ENCODE results near the gene FILIP1L. TPM values are rescaled to one million over a fixed set of nuclear protein-coding genes. Genes with fewer than 3 reads are reported as not detected.

The FILIP1L gene
- total RNA-seq, 1 donor from 2014 or later = 0.15 TPM

DNA sequence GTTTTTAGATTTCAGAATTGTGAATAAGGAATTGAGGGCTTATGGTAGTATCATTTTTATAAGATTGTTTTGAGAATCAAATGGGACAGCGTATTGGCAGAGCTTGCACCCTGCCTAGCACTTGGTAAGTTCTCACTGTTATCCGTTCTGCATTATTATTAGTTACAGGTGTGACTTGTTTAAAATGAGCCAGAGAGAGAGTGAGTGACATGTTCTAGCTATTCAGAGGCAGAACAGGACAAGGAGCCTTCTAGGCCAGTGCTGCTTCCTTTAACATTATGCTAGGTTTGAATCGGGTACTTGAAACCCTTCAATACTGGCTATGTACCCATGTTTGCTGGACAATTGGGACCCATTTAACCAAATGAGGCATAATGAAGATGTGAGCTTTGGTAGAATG, 133.7 kb downstream of the FILIP1L start:
- H3K27ac ChIP-seq = no peak overlapping the region
- no peak for TF ChIP-seq EZH2phosphoT487 (IDR thresholded peaks at IDR 0.05)
- TF ChIP-seq, protein P1, sequence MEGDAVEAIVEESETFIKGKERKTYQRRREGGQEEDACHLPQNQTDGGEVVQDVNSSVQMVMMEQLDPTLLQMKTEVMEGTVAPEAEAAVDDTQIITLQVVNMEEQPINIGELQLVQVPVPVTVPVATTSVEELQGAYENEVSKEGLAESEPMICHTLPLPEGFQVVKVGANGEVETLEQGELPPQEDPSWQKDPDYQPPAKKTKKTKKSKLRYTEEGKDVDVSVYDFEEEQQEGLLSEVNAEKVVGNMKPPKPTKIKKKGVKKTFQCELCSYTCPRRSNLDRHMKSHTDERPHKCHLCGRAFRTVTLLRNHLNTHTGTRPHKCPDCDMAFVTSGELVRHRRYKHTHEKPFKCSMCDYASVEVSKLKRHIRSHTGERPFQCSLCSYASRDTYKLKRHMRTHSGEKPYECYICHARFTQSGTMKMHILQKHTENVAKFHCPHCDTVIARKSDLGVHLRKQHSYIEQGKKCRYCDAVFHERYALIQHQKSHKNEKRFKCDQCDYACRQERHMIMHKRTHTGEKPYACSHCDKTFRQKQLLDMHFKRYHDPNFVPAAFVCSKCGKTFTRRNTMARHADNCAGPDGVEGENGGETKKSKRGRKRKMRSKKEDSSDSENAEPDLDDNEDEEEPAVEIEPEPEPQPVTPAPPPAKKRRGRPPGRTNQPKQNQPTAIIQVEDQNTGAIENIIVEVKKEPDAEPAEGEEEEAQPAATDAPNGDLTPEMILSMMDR (IDR thresholded peaks at IDR 0.05) = no peak
- TF ChIP-seq EZH2 (IDR thresholded peaks at IDR 0.05) = no peak
- H3K4me2 ChIP-seq = no peak overlapping the region
- no peaks in the 10 kb centered on the region for H3K9me3 ChIP-seq (ENCODE audit: low read depth)
- no peak for DNase-seq (ENCODE audit: low spot score)
- Mint-ChIP-seq H3K4me3 (no peak overlapping the region), H3K27me3 (ENCODE audit: insufficient read depth, low read depth) (no peaks in the 10 kb centered on the region), H3K36me3 (no peaks in the 10 kb centered on the region), H3K9me3 (peaks cover 5% of the 10 kb centered on the region), H3K27ac (no peak overlapping the region), H3K4me1 (no peaks in the 10 kb centered on the region)
- H3K79me2 ChIP-seq (ENCODE audit: low read depth) = no peaks in the 10 kb centered on the region
- H3F3A ChIP-seq (ENCODE audit: low read depth) = no peaks in the 10 kb centered on the region
- no peak overlapping the region for H3K9ac ChIP-seq
- no peaks in the 10 kb centered on the region for H4K20me1 ChIP-seq (ENCODE audit: low read depth)
- no peak overlapping the region for H3K4me3 ChIP-seq
- H3K27me3 ChIP-seq = no peaks in the 10 kb centered on the region
- H3K36me3 ChIP-seq = no peaks in the 10 kb centered on the region
- H3K4me1 ChIP-seq = peaks cover 8% of the 10 kb centered on the region
- H2AFZ ChIP-seq (replicated peaks) = no peak overlapping the region

DNA sequence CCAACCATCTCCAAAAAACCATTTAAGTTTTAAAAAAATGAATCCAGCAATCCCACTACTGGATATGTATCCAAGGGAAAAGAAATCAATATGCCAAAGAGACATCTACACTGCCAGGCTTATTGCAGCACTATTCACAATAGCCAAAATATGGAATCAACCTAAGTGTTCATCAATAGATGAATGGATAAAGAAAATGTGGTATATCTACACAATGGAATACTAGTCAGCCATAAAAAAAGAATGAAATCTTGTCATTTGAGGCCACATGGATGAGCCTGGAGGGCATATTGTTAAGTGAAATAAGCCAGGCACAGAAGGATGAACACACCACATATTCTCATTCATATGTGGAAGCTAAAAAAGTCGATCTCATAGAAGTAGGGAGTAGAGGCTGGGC, 136.1 kb downstream of the FILIP1L start:
- Histone ChIP-seq H3K79me2 (ENCODE audit: low read depth) (no peaks in the 10 kb centered on the region), H3K4me1 (peaks cover 8% of the 10 kb centered on the region), H3K9ac (no peak overlapping the region), H4K20me1 (ENCODE audit: low read depth) (no peaks in the 10 kb centered on the region), H3K27me3 (no peaks in the 10 kb centered on the region), H2AFZ (replicated peaks) (no peak overlapping the region), H3K9me3 (ENCODE audit: low read depth) (no peaks in the 10 kb centered on the region), H3K4me3 (no peak overlapping the region), H3K36me3 (no peaks in the 10 kb centered on the region), H3F3A (ENCODE audit: low read depth) (no peaks in the 10 kb centered on the region), H3K27ac (no peak overlapping the region), H3K4me2 (no peak overlapping the region)
- no peak overlapping the region for H3K4me3 Mint-ChIP-seq
- no peak for DNase-seq (ENCODE audit: low spot score)
- TF ChIP-seq, protein P1 (IDR thresholded peaks at IDR 0.05) = no peak
- TF ChIP-seq EZH2 (IDR thresholded peaks at IDR 0.05) = no peak
- no peak for TF ChIP-seq EZH2phosphoT487 (IDR thresholded peaks at IDR 0.05)
- no peaks in the 10 kb centered on the region for H3K36me3 Mint-ChIP-seq
- H3K9me3 Mint-ChIP-seq = peaks cover 5% of the 10 kb centered on the region
- H3K27me3 Mint-ChIP-seq (ENCODE audit: insufficient read depth, low read depth) = no peaks in the 10 kb centered on the region
- H3K27ac Mint-ChIP-seq = no peak overlapping the region
- no peaks in the 10 kb centered on the region for H3K4me1 Mint-ChIP-seq

DNA sequence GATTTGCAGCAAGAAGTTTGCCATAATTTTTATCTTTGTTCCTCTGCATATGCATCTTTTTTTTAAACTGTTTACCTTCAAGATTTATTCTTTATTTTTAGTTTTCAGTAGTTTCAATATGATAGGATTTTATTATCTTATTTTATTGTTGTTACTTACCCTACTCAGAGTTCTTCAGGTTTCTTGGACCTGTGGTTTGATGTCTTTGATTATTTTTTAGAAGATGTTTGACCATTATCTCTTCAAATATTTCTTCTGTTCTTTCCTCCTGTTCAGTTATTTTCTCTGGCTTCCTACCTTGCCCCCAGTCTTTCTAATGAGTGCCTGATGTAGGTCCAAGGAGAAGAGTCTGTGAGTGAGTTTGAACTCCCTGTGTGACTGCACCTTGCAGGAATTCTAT, 137.7 kb downstream of the FILIP1L start:
- Histone ChIP-seq H3K4me2 (no peak overlapping the region), H2AFZ (replicated peaks) (no peak overlapping the region), H4K20me1 (ENCODE audit: low read depth) (no peaks in the 10 kb centered on the region), H3K9ac (no peak overlapping the region), H3K79me2 (ENCODE audit: low read depth) (no peaks in the 10 kb centered on the region), H3K4me1 (peaks cover 8% of the 10 kb centered on the region), H3K27me3 (no peaks in the 10 kb centered on the region), H3K27ac (no peak overlapping the region), H3K4me3 (no peak overlapping the region), H3F3A (ENCODE audit: low read depth) (no peaks in the 10 kb centered on the region), H3K9me3 (ENCODE audit: low read depth) (no peaks in the 10 kb centered on the region), H3K36me3 (no peaks in the 10 kb centered on the region)
- no peak for DNase-seq (ENCODE audit: low spot score)
- TF ChIP-seq EZH2phosphoT487 (IDR thresholded peaks at IDR 0.05) (no peak), EZH2 (IDR thresholded peaks at IDR 0.05) (no peak)
- TF ChIP-seq, protein P1 (IDR thresholded peaks at IDR 0.05) = no peak
- peaks cover 5% of the 10 kb centered on the region for H3K9me3 Mint-ChIP-seq
- no peaks in the 10 kb centered on the region for H3K27me3 Mint-ChIP-seq (ENCODE audit: insufficient read depth, low read depth)
- no peak overlapping the region for H3K4me3 Mint-ChIP-seq
- H3K4me1 Mint-ChIP-seq = no peaks in the 10 kb centered on the region
- H3K36me3 Mint-ChIP-seq = no peaks in the 10 kb centered on the region
- H3K27ac Mint-ChIP-seq = no peak overlapping the region
